Measurements from ENCODE around the gene FGD6.
A peak's percentile ranks its signal among the peaks of the same experiment; 100 is the strongest.
"Not testable (repeated sequence)": the region's sequence is repeated elsewhere in the genome, so short reads cannot be mapped to it uniquely, and the experiment has no call there.

Gene FGD6

GRCh38 chr12:95240556-95240955, 23.3 kb upstream of the FGD6 start:
- Histone ChIP-seq H3K23ac (ENCODE audit: low read length) (no peak overlapping the region), H2BK5ac (ENCODE audit: low read length) (no peak overlapping the region), H2AK5ac (ENCODE audit: low read length) (no peak overlapping the region), H3K27ac (ENCODE audit: low read depth, low read length) (no peak overlapping the region), H3K4ac (ENCODE audit: low read depth, low read length) (no peak overlapping the region), H4K5ac (ENCODE audit: low read length) (no peak overlapping the region), H3K79me1 (ENCODE audit: low read length) (peaks cover 10% of the 10 kb centered on the region), H3K4me3 (ENCODE audit: low read length) (no peak overlapping the region), H3K9ac (ENCODE audit: low read length) (no peak overlapping the region), H3K18ac (ENCODE audit: low read length) (no peak overlapping the region), H2BK15ac (replicated peaks; ENCODE audit: low read depth) (no peak overlapping the region), H3K56ac (ENCODE audit: low read length) (no peak overlapping the region), H4K8ac (ENCODE audit: low read depth, low read length) (no peak overlapping the region), H3K27me3 (ENCODE audit: insufficient read depth, low read length, poor library complexity) (no peaks in the 10 kb centered on the region), H3K4me1 (ENCODE audit: control insufficient read depth, low read depth, low read length) (no peaks in the 10 kb centered on the region), H3K36me3 (ENCODE audit: control insufficient read depth, insufficient read depth, low read length) (no peaks in the 10 kb centered on the region), H2BK120ac (ENCODE audit: low read depth, low read length) (no peak overlapping the region), H3K4me2 (ENCODE audit: low read length) (no peak overlapping the region), H3K79me2 (ENCODE audit: control insufficient read depth, insufficient read depth, low read length) (peaks cover 25% of the 10 kb centered on the region)
- no CpG with 5 or more reads among the region's 2 CpGs for WGBS (ENCODE audit: extremely low coverage, insufficient coverage, low lambda C conversion rate)
- DNase-seq: no peak

DNA sequence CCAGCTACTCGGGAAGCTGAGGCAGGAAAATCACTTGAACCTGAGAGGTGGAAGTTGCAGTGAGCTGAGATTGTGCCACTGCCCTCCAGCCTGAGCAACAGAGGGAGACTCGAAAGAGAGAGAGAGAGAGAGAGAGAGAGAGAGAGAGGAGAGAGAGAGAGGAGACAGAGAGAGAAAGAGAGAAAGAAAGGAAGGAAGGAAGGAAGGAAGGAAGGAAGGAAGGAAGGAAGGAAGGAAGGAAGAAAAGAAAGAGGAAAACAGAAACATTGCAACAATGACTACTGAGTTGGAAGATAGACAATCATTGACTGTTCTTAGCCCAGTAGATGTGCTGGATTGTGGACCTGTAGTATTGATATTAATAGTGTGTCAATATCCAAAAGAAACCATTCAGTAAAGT, 22.6 kb upstream of the FGD6 start:
- not testable (repeated sequence) for H3K36me3 ChIP-seq (ENCODE audit: control insufficient read depth, insufficient read depth, low read length); H3K56ac ChIP-seq (ENCODE audit: low read length); H2BK15ac ChIP-seq (replicated peaks; ENCODE audit: low read depth); H3K4me2 ChIP-seq (ENCODE audit: low read length); H2BK120ac ChIP-seq (ENCODE audit: low read depth, low read length); H4K5ac ChIP-seq (ENCODE audit: low read length); H2AK5ac ChIP-seq (ENCODE audit: low read length); H3K23ac ChIP-seq (ENCODE audit: low read length); DNase-seq; H3K4ac ChIP-seq (ENCODE audit: low read depth, low read length); H4K8ac ChIP-seq (ENCODE audit: low read depth, low read length); H3K27ac ChIP-seq (ENCODE audit: low read depth, low read length); H2BK5ac ChIP-seq (ENCODE audit: low read length); H3K18ac ChIP-seq (ENCODE audit: low read length); H3K9ac ChIP-seq (ENCODE audit: low read length); H3K27me3 ChIP-seq (ENCODE audit: insufficient read depth, low read length, poor library complexity); H3K79me1 ChIP-seq (ENCODE audit: low read length); H3K4me3 ChIP-seq (ENCODE audit: low read length); H3K4me1 ChIP-seq (ENCODE audit: control insufficient read depth, low read depth, low read length)
- WGBS (ENCODE audit: extremely low coverage, insufficient coverage, low lambda C conversion rate): no CpG with 5 or more reads among the region's 2 CpGs
- peaks cover 25% of the 10 kb centered on the region for H3K79me2 ChIP-seq (ENCODE audit: control insufficient read depth, insufficient read depth, low read length)

DNA sequence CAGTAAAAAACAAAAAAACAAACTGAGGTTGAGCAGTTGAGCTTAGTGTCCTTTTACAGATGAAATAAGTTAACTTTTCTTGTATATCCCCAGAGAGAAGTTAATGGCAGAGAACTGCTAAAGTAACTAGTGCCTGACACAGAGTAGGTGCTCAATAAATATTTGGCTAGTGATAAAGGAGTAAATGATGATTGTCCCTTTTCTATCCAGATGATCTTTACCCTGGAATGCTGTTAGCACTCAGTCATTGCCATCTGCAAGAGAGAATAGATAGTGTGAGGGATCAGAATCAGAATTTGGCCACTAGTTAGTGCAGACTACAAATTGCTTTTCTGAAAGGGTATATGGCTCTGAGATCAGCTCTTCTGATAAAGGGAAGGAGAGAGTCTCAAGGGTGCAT, 21.9 kb upstream of the FGD6 start:
- DNase-seq: peak; percentile 36
- no peak overlapping the region for H3K9ac ChIP-seq (ENCODE audit: low read length)
- no peak overlapping the region for H2BK120ac ChIP-seq (ENCODE audit: low read depth, low read length)
- no peaks in the 10 kb centered on the region for H3K36me3 ChIP-seq (ENCODE audit: control insufficient read depth, insufficient read depth, low read length)
- H3K27ac ChIP-seq (ENCODE audit: low read depth, low read length): no peak overlapping the region
- no peak overlapping the region for H3K18ac ChIP-seq (ENCODE audit: low read length)
- no peaks in the 10 kb centered on the region for H3K27me3 ChIP-seq (ENCODE audit: insufficient read depth, low read length, poor library complexity)
- H2AK5ac ChIP-seq (ENCODE audit: low read length): no peak overlapping the region
- no peak overlapping the region for H3K4me3 ChIP-seq (ENCODE audit: low read length)
- H3K79me2 ChIP-seq (ENCODE audit: control insufficient read depth, insufficient read depth, low read length): peaks cover 25% of the 10 kb centered on the region
- no peak overlapping the region for H3K4ac ChIP-seq (ENCODE audit: low read depth, low read length)
- H4K5ac ChIP-seq (ENCODE audit: low read length): no peak overlapping the region
- H3K4me2 ChIP-seq (ENCODE audit: low read length): no peak overlapping the region
- H2BK5ac ChIP-seq (ENCODE audit: low read length): no peak overlapping the region
- no peak overlapping the region for H3K56ac ChIP-seq (ENCODE audit: low read length)
- H3K23ac ChIP-seq (ENCODE audit: low read length): no peak overlapping the region
- H3K4me1 ChIP-seq (ENCODE audit: control insufficient read depth, low read depth, low read length): no peaks in the 10 kb centered on the region
- no peak overlapping the region for H4K8ac ChIP-seq (ENCODE audit: low read depth, low read length)
- H2BK15ac ChIP-seq (replicated peaks; ENCODE audit: low read depth): no peak overlapping the region
- H3K79me1 ChIP-seq (ENCODE audit: low read length): peaks cover 10% of the 10 kb centered on the region

DNA sequence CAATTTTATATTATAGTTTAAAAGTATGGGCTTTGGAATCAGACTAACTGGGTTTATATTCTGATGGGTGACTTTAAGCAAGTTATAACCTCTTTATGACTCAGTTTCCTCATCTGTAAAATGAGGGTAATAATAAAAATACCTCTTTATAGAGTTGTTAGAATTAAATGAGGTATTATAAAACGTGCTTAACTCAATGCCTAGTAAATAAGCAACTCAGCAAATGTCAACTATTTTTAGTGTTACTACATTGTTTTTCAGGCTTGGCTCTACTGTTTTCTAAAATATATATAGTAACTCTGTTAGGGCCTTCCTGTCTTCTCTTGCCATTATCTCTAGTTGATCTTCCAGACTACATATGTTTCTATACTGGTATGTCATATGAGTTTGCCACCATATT, 20.9 kb upstream of the FGD6 start:
- Histone ChIP-seq H3K4me3 (ENCODE audit: low read length) (no peak overlapping the region), H3K36me3 (ENCODE audit: control insufficient read depth, insufficient read depth, low read length) (no peaks in the 10 kb centered on the region), H2BK120ac (ENCODE audit: low read depth, low read length) (no peak overlapping the region), H3K23ac (ENCODE audit: low read length) (no peak overlapping the region), H3K79me2 (ENCODE audit: control insufficient read depth, insufficient read depth, low read length) (peaks cover 23% of the 10 kb centered on the region), H3K4ac (ENCODE audit: low read depth, low read length) (no peak overlapping the region), H3K27ac (ENCODE audit: low read depth, low read length) (no peak overlapping the region), H4K8ac (ENCODE audit: low read depth, low read length) (no peak overlapping the region), H2BK5ac (ENCODE audit: low read length) (no peak overlapping the region), H3K79me1 (ENCODE audit: low read length) (peaks cover 7% of the 10 kb centered on the region), H3K4me2 (ENCODE audit: low read length) (no peak overlapping the region), H3K18ac (ENCODE audit: low read length) (no peak overlapping the region), H2AK5ac (ENCODE audit: low read length) (no peak overlapping the region), H3K4me1 (ENCODE audit: control insufficient read depth, low read depth, low read length) (no peaks in the 10 kb centered on the region), H2BK15ac (replicated peaks; ENCODE audit: low read depth) (no peak overlapping the region), H3K27me3 (ENCODE audit: insufficient read depth, low read length, poor library complexity) (no peaks in the 10 kb centered on the region), H3K56ac (ENCODE audit: low read length) (no peak overlapping the region), H3K9ac (ENCODE audit: low read length) (no peak overlapping the region), H4K5ac (ENCODE audit: low read length) (no peak overlapping the region)
- no peak for DNase-seq
- WGBS (ENCODE audit: extremely low coverage, insufficient coverage, low lambda C conversion rate): no CpG with 5 or more reads among the region's 1 CpG

DNA sequence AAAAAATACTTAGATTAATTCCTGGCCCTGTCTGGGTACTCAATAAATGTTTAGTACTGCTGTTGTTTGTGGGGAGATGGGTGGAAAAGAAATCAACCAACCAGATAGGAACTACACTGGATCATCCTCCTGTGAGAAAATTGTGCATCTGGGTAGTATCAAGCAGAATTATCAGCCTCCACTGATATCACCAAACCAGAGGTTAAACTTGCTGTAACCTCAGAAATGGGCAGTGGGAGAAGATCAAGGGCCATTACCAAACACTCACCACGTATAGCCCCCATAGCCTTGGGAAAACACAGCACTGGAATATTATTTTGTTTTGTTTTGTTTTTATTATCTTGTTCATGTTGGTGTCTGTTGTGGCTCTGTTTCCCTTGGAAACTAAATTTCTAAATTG, 20.0 kb upstream of the FGD6 start:
- Histone ChIP-seq H3K56ac (ENCODE audit: low read length) (no peak overlapping the region), H3K9ac (ENCODE audit: low read length) (no peak overlapping the region), H3K27ac (ENCODE audit: low read depth, low read length) (no peak overlapping the region), H3K36me3 (ENCODE audit: control insufficient read depth, insufficient read depth, low read length) (no peaks in the 10 kb centered on the region), H2BK120ac (ENCODE audit: low read depth, low read length) (no peak overlapping the region), H3K4me3 (ENCODE audit: low read length) (no peak overlapping the region), H3K79me1 (ENCODE audit: low read length) (peaks cover 6% of the 10 kb centered on the region), H3K4me2 (ENCODE audit: low read length) (no peak overlapping the region), H3K79me2 (ENCODE audit: control insufficient read depth, insufficient read depth, low read length) (peaks cover 26% of the 10 kb centered on the region), H3K27me3 (ENCODE audit: insufficient read depth, low read length, poor library complexity) (no peaks in the 10 kb centered on the region), H3K23ac (ENCODE audit: low read length) (no peak overlapping the region), H2BK5ac (ENCODE audit: low read length) (no peak overlapping the region), H2BK15ac (replicated peaks; ENCODE audit: low read depth) (no peak overlapping the region), H3K4me1 (ENCODE audit: control insufficient read depth, low read depth, low read length) (no peaks in the 10 kb centered on the region), H2AK5ac (ENCODE audit: low read length) (no peak overlapping the region), H3K4ac (ENCODE audit: low read depth, low read length) (no peak overlapping the region), H4K8ac (ENCODE audit: low read depth, low read length) (peak overlapping the region; percentile 65), H4K5ac (ENCODE audit: low read length) (no peak overlapping the region), H3K18ac (ENCODE audit: low read length) (no peak overlapping the region)
- WGBS (ENCODE audit: extremely low coverage, insufficient coverage, low lambda C conversion rate): no CpG with 5 or more reads among the region's 1 CpG
- no peak for DNase-seq

GRCh38 chr12:95235621-95236020, 18.4 kb upstream of the FGD6 start:
- not testable (repeated sequence) for H3K56ac ChIP-seq (ENCODE audit: low read length)

More at GRCh38 chr12:95235621-95236020, 18.4 kb upstream of the FGD6 start:
- not testable (repeated sequence) for H3K23ac ChIP-seq (ENCODE audit: low read length); H2BK5ac ChIP-seq (ENCODE audit: low read length); H3K4me1 ChIP-seq (ENCODE audit: control insufficient read depth, low read depth, low read length); H3K36me3 ChIP-seq (ENCODE audit: control insufficient read depth, insufficient read depth, low read length); H4K5ac ChIP-seq (ENCODE audit: low read length); DNase-seq; H4K8ac ChIP-seq (ENCODE audit: low read depth, low read length); H3K27ac ChIP-seq (ENCODE audit: low read depth, low read length); H3K27me3 ChIP-seq (ENCODE audit: insufficient read depth, low read length, poor library complexity); H3K4me2 ChIP-seq (ENCODE audit: low read length); H3K79me1 ChIP-seq (ENCODE audit: low read length); H3K18ac ChIP-seq (ENCODE audit: low read length); H3K4ac ChIP-seq (ENCODE audit: low read depth, low read length); H2AK5ac ChIP-seq (ENCODE audit: low read length); H3K9ac ChIP-seq (ENCODE audit: low read length); H2BK120ac ChIP-seq (ENCODE audit: low read depth, low read length); H3K4me3 ChIP-seq (ENCODE audit: low read length); H2BK15ac ChIP-seq (replicated peaks; ENCODE audit: low read depth)
- WGBS (ENCODE audit: extremely low coverage, insufficient coverage, low lambda C conversion rate): no CpG with 5 or more reads among the region's 31 CpGs
- peaks cover 20% of the 10 kb centered on the region for H3K79me2 ChIP-seq (ENCODE audit: control insufficient read depth, insufficient read depth, low read length)

All from mesendoderm (in vitro differentiated cells).